ENCODE data around the gene CUEDC2.
A peak's percentile ranks its signal among the peaks of the same experiment; 100 is the strongest.

DNA sequence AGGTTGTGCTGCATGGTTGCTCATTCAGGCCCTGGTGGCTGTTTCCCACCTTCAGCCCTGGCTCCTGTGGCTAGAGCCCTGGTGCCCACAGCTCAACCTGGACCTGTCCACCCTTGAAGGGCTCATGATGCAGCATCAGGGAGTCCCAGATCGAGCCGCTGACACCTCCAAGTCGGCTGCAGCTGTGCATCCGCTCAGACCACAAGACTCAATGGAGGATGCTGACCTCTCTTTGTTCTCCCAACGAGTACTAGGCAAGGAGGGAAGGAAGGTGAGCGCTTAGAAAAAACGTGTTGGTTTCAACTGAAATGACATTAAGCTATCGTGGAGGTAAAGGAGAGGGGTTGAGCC lies 28.4 kb upstream of the CUEDC2 start:
- TF ChIP-seq POLR2AphosphoS5 (IDR thresholded peaks at IDR 0.05): no peak
- TF ChIP-seq, protein P1, sequence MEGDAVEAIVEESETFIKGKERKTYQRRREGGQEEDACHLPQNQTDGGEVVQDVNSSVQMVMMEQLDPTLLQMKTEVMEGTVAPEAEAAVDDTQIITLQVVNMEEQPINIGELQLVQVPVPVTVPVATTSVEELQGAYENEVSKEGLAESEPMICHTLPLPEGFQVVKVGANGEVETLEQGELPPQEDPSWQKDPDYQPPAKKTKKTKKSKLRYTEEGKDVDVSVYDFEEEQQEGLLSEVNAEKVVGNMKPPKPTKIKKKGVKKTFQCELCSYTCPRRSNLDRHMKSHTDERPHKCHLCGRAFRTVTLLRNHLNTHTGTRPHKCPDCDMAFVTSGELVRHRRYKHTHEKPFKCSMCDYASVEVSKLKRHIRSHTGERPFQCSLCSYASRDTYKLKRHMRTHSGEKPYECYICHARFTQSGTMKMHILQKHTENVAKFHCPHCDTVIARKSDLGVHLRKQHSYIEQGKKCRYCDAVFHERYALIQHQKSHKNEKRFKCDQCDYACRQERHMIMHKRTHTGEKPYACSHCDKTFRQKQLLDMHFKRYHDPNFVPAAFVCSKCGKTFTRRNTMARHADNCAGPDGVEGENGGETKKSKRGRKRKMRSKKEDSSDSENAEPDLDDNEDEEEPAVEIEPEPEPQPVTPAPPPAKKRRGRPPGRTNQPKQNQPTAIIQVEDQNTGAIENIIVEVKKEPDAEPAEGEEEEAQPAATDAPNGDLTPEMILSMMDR (IDR thresholded peaks at IDR 0.05; ENCODE audit: poor library complexity, severe bottlenecking): no peak
- TF ChIP-seq RAD21 (conservative IDR thresholded peaks at IDR 0.05): no peak
- TF ChIP-seq EP300 (conservative IDR thresholded peaks at IDR 0.05; ENCODE audit: poor library complexity, severe bottlenecking): no peak
- TF ChIP-seq EZH2 (IDR thresholded peaks at IDR 0.05; ENCODE audit: borderline replicate concordance, insufficient read depth, low read length, poor library complexity, severe bottlenecking): no peak
- TF ChIP-seq, protein P2, sequence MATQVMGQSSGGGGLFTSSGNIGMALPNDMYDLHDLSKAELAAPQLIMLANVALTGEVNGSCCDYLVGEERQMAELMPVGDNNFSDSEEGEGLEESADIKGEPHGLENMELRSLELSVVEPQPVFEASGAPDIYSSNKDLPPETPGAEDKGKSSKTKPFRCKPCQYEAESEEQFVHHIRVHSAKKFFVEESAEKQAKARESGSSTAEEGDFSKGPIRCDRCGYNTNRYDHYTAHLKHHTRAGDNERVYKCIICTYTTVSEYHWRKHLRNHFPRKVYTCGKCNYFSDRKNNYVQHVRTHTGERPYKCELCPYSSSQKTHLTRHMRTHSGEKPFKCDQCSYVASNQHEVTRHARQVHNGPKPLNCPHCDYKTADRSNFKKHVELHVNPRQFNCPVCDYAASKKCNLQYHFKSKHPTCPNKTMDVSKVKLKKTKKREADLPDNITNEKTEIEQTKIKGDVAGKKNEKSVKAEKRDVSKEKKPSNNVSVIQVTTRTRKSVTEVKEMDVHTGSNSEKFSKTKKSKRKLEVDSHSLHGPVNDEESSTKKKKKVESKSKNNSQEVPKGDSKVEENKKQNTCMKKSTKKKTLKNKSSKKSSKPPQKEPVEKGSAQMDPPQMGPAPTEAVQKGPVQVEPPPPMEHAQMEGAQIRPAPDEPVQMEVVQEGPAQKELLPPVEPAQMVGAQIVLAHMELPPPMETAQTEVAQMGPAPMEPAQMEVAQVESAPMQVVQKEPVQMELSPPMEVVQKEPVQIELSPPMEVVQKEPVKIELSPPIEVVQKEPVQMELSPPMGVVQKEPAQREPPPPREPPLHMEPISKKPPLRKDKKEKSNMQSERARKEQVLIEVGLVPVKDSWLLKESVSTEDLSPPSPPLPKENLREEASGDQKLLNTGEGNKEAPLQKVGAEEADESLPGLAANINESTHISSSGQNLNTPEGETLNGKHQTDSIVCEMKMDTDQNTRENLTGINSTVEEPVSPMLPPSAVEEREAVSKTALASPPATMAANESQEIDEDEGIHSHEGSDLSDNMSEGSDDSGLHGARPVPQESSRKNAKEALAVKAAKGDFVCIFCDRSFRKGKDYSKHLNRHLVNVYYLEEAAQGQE (IDR thresholded peaks at IDR 0.05; ENCODE audit: borderline replicate concordance): peak; percentile 20
- TF ChIP-seq TAF1 (IDR thresholded peaks at IDR 0.05; ENCODE audit: low read depth): peak; percentile 50
- no peak for TF ChIP-seq SMC3 (conservative IDR thresholded peaks at IDR 0.05; ENCODE audit: poor library complexity)

All from neural cell (in vitro differentiated cells).